Measurements from ENCODE around the gene TGM1. TPM values are rescaled to one million over a fixed set of nuclear protein-coding genes. Genes with fewer than 3 reads are reported as not detected.
A peak's percentile ranks its signal among the peaks of the same experiment; 100 is the strongest.
"Not testable (repeated sequence)": the region's sequence is repeated elsewhere in the genome, so short reads cannot be mapped to it uniquely, and the experiment has no call there.

Gene TGM1
- total RNA-seq, 1 donor from 2014 or later = 0.63 TPM

DNA sequence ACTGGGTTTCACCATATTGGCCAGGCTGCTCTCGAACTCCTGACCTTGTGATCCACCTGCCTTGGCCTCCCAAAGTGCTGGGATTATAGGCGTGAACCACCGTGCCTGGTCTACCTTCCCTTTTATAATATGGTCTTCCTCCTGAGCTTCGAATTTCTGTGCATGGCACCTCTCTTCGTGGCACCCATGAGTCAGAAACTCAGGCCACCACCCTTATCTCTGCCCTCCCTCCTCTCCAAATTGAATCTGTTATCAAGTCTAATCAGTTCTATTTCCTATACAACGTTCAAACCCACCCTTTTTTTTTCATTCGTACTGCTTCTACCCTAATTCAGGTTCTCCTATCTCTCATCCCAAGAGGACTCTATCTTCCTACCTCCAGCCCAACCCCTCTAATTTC lies 15.6 kb downstream of the TGM1 start:
- TF ChIP-seq, protein P1, sequence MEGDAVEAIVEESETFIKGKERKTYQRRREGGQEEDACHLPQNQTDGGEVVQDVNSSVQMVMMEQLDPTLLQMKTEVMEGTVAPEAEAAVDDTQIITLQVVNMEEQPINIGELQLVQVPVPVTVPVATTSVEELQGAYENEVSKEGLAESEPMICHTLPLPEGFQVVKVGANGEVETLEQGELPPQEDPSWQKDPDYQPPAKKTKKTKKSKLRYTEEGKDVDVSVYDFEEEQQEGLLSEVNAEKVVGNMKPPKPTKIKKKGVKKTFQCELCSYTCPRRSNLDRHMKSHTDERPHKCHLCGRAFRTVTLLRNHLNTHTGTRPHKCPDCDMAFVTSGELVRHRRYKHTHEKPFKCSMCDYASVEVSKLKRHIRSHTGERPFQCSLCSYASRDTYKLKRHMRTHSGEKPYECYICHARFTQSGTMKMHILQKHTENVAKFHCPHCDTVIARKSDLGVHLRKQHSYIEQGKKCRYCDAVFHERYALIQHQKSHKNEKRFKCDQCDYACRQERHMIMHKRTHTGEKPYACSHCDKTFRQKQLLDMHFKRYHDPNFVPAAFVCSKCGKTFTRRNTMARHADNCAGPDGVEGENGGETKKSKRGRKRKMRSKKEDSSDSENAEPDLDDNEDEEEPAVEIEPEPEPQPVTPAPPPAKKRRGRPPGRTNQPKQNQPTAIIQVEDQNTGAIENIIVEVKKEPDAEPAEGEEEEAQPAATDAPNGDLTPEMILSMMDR (conservative IDR thresholded peaks at IDR 0.05; ENCODE audit: low read depth, low read length) = no peak
- DNase-seq (ENCODE audit: low read depth) = no peak
- no peak overlapping the region for H3K4me3 ChIP-seq (ENCODE audit: low read depth, low read length)

DNA sequence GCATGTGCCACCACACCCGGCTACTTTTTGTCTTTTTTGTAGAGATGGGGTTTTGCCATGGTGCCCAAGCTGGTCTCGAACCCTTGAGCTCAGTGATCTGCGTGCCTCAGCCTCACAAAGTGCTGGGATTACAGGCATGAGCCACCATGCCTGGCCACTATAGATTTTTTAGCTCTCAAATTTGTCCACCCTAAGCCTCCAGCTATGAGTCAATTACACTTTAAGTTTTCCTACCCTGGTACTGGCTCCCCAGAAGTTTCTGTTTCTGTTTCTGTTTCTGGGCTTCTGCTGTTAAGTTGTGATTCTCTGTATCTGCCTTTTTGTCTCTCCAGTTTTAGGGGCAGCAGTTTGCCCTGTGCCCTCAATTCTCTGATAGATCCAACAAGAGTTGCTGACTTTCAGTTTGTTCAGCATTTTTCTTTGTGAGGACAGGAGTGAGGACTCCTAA lies 16.2 kb downstream of the TGM1 start:
- no peak overlapping the region for H3K4me3 ChIP-seq (ENCODE audit: low read depth, low read length)
- TF ChIP-seq, protein P1 (conservative IDR thresholded peaks at IDR 0.05; ENCODE audit: low read depth, low read length) = no peak
- DNase-seq (ENCODE audit: low read depth) = no peak

DNA sequence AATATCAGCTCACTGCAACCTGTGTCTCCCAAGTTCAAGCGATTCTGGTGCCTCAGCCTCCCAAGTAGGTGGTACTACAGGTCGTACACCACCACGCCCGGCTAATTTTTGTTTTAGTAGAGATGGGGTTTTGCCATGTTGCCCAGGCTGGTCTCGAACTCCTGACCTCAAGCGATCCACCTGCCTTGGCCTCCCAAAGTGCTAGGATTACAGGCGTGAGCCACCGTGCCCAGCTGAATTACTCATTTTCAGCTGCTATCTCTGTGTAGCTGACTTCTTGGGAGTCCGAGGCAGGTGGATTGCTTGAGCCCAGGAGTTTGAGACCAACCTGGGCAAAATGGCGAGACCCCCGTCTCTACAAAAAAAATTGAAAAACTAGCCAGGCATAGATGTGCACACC lies 17.6 kb downstream of the TGM1 start:
- H3K4me3 ChIP-seq (ENCODE audit: low read depth, low read length); DNase-seq (ENCODE audit: low read depth): not testable (repeated sequence)

DNA sequence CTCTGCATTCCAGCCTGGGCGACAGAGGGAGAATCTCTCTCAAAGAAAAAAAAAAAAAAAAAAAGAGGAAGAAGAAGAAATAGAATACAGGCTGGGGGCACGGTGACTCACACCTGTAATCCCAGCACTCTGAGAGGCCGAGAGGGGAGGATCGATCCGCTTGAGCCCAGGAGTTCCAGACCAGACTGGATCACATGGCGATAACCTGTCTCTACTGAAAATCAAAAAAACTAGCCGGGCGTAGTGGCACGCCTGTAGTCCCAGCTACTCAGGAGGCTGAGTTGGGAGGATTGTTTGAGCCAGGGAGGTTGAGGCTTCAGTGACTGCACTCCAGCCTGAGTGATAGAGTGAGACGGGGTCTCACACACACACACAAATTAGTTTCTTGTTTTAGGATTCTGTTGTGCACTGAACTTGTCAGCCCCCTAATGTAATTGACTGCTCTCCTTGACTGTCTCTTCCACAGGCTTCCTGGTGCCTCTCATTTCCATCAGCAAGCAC lies 19.6 kb downstream of the TGM1 start:
- H3K4me3 ChIP-seq (ENCODE audit: low read depth, low read length) = peak overlapping the region; percentile 83
- TF ChIP-seq, protein P1 (conservative IDR thresholded peaks at IDR 0.05; ENCODE audit: low read depth, low read length) = no peak

DNA sequence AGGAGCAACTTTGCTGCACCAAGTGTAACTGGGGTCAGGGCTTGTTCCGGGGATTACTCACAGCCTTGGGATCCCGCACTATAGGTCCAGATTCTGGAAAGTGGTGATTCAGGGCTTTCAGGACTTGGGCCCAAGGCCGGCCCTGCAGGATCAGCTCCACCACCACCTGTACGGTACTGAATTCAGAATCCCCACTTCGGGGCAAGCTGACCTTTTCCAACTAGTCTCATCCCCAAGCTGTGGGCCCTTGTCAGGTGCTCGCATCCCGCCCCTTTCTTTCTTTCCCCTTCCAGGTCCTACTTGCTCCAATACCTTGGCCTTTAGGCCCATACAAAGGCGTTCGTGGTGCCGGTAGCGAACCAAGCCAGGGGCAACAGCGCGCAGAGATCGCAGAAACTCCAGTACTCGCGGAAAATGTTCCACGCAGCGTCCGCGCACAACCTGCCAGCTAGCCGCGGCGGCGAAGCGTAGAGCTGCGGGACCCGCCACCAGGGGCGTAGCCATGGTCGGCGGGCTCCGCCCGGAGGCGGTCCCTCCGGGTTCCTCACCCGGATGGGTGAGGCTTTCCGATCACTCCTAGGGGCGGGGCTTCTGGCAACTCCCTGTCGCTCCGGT lies 21.0 kb downstream of the TGM1 start:
- TF ChIP-seq, protein P1 (conservative IDR thresholded peaks at IDR 0.05; ENCODE audit: low read depth, low read length) = peak; percentile 55
- H3K4me3 ChIP-seq (ENCODE audit: low read depth, low read length) = peak overlapping the region; percentile 83
- no peak for DNase-seq (ENCODE audit: low read depth)

More for the DNA sequence above, 19.6 kb downstream of the TGM1 start:
- DNase-seq (ENCODE audit: low read depth) = no peak

DNA sequence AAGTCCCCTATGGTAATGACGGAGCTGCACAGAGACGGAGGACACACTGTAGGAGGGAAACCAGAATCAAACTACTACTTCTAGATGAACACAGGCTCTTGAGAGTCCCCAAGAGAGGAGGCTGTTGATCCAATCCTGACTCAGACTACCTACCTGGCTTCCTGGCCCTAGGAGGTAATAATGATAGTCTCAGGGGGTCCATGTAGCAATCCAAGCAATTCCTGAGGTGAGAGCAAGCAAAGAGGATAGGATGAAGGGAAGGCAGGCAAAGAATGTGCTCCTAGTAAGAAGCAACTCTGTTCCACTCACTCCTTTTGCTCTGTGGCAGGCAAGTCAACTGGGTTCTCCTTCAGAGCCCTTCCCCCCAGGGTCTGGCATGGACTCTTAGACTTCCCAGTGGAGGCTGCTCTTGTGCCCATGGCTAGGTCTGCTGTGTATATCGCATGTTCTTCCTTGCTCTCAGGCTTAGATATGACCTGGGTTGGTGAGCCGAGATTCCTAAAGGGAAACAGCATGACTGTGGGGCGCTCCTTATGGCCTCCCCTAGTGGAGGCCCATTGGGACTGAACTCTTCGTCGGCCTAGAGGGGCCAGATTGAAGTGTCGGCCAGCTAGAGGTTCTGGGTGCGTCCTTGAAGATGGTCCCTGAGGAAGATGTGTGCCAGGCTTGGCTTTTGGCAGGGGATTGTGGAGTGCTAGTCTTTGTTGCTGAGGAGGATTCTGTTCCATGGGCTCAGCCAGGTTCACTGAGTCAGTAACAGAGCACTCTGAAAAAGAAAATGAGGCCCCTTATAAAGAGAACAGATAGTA lies 22.7 kb downstream of the TGM1 start:
- H3K4me3 ChIP-seq (ENCODE audit: low read depth, low read length) = no peak overlapping the region
- TF ChIP-seq, protein P1 (conservative IDR thresholded peaks at IDR 0.05; ENCODE audit: low read depth, low read length) = no peak
- no peak for DNase-seq (ENCODE audit: low read depth)

DNA sequence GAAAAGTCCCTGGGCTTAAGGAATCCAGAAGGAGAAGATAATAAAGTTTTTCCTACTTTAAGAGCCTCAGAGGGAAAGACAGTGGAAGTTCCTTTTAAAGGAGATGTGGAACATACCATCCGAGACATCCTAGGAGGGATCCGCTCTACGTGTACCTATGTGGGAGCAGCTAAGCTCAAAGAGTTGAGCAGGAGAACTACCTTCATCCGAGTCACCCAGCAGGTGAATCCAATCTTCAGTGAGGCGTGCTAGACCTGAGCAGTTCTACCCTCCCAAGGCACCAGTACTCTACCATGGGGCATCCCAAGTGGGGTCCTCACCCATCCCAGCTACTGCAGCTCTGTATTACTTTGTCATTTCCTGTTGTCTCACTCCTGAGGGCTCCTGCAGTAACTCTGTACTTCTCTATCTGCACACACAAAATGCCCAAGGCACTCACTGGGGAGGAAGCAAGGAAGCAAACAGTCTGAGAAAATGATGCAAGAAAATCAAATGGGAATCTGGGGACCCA lies 24.4 kb downstream of the TGM1 start:
- no peak for DNase-seq (ENCODE audit: low read depth)
- no peak overlapping the region for H3K4me3 ChIP-seq (ENCODE audit: low read depth, low read length)
- TF ChIP-seq, protein P1 (conservative IDR thresholded peaks at IDR 0.05; ENCODE audit: low read depth, low read length) = no peak
